ENCODE data around the gene DLEC1. TPM values are rescaled to one million over a fixed set of nuclear protein-coding genes. Genes with fewer than 3 reads are reported as not detected.

The DLEC1 gene
- total RNA-seq, 1 experiment from 2014 or later: 0.81 TPM

DNA sequence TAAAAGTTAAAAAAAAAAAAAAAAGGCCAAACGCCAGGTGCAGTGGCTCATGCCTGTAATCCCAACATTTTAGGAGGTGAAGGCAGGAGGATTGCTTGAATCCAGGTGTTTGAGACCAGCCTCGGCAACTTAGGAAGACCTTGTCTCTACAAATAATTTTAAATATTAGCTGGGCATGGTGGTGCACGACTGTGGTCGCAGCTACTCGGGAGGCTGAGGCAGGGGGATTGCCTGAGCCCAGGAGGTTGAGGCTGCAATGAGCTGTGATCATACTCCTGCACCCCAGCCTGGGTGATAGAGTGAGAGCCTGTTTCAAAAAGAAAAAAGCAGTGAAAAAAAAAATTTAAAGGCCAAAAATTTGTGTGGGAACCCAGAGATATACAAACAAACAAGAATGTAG lies 2.7 kb upstream of the DLEC1 start:
- ATAC-seq (no peak), DNase-seq (ENCODE audit: low spot score) (no peak)
- ChIA-PET CTCF (no interaction called here), POLR2A (no interaction called here)
- no peak overlapping the region for H3K27ac Mint-ChIP-seq
- no peak overlapping the region for H3K4me3 Mint-ChIP-seq
- peaks cover 54% of the 10 kb centered on the region for H3K27me3 Mint-ChIP-seq (ENCODE audit: low read depth)
- TF ChIP-seq GTF2I (CRISPR knock-in tag; conservative IDR thresholded peaks at IDR 0.05): no peak
- TF ChIP-seq NFYB (CRISPR knock-in tag; conservative IDR thresholded peaks at IDR 0.05; ENCODE audit: low read depth): no peak
- H3K4me1 Mint-ChIP-seq: peaks cover 18% of the 10 kb centered on the region
- H3K36me3 Mint-ChIP-seq: no peaks in the 10 kb centered on the region
- no peaks in the 10 kb centered on the region for H3K9me3 Mint-ChIP-seq

- DNase-seq (ENCODE audit: low spot score) (no peak), ATAC-seq (peak; percentile 49)
- no peak overlapping the region for H3K4me3 Mint-ChIP-seq
- H3K4me1 Mint-ChIP-seq: peaks cover 18% of the 10 kb centered on the region
- no peaks in the 10 kb centered on the region for H3K9me3 Mint-ChIP-seq
- POLR2A ChIA-PET: no interaction called here
- H3K27me3 Mint-ChIP-seq (ENCODE audit: low read depth): peaks cover 51% of the 10 kb centered on the region
- H3K27ac Mint-ChIP-seq: no peak overlapping the region
- TF ChIP-seq TEAD4 (CRISPR knock-in tag; IDR thresholded peaks at IDR 0.05) (no peak), ZNF232 (CRISPR knock-in tag; IDR thresholded peaks at IDR 0.05) (no peak), E2F5 (CRISPR knock-in tag; IDR thresholded peaks at IDR 0.05) (no peak), SMAD3 (CRISPR knock-in tag; IDR thresholded peaks at IDR 0.05; ENCODE audit: borderline replicate concordance) (no peak), ZNF121 (CRISPR knock-in tag; IDR thresholded peaks at IDR 0.05) (no peak), SP1 (CRISPR knock-in tag; conservative IDR thresholded peaks at IDR 0.05) (no peak), ZNF317 (CRISPR knock-in tag; IDR thresholded peaks at IDR 0.05; ENCODE audit: borderline replicate concordance, low read depth) (no peak), CBFB (CRISPR knock-in tag; IDR thresholded peaks at IDR 0.05; ENCODE audit: low read depth) (no peak), NR2C2 (CRISPR knock-in tag; IDR thresholded peaks at IDR 0.05) (no peak), FOXP1 (CRISPR knock-in tag; IDR thresholded peaks at IDR 0.05; ENCODE audit: borderline replicate concordance) (no peak), ZNF219 (CRISPR knock-in tag; IDR thresholded peaks at IDR 0.05; ENCODE audit: borderline replicate concordance) (no peak), GTF2I (CRISPR knock-in tag; conservative IDR thresholded peaks at IDR 0.05) (no peak), FOXP4 (CRISPR knock-in tag; IDR thresholded peaks at IDR 0.05) (no peak), AFF4 (CRISPR knock-in tag; IDR thresholded peaks at IDR 0.05; ENCODE audit: borderline replicate concordance) (no peak), OVOL2 (CRISPR knock-in tag; IDR thresholded peaks at IDR 0.05; ENCODE audit: borderline replicate concordance) (no peak)
- TF ChIP-seq, protein P1, sequence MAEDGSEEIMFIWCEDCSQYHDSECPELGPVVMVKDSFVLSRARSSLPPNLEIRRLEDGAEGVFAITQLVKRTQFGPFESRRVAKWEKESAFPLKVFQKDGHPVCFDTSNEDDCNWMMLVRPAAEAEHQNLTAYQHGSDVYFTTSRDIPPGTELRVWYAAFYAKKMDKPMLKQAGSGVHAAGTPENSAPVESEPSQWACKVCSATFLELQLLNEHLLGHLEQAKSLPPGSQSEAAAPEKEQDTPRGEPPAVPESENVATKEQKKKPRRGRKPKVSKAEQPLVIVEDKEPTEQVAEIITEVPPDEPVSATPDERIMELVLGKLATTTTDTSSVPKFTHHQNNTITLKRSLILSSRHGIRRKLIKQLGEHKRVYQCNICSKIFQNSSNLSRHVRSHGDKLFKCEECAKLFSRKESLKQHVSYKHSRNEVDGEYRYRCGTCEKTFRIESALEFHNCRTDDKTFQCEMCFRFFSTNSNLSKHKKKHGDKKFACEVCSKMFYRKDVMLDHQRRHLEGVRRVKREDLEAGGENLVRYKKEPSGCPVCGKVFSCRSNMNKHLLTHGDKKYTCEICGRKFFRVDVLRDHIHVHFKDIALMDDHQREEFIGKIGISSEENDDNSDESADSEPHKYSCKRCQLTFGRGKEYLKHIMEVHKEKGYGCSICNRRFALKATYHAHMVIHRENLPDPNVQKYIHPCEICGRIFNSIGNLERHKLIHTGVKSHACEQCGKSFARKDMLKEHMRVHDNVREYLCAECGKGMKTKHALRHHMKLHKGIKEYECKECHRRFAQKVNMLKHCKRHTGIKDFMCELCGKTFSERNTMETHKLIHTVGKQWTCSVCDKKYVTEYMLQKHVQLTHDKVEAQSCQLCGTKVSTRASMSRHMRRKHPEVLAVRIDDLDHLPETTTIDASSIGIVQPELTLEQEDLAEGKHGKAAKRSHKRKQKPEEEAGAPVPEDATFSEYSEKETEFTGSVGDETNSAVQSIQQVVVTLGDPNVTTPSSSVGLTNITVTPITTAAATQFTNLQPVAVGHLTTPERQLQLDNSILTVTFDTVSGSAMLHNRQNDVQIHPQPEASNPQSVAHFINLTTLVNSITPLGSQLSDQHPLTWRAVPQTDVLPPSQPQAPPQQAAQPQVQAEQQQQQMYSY (CRISPR knock-in tag; IDR thresholded peaks at IDR 0.05): no peak
- TF ChIP-seq, protein P2, sequence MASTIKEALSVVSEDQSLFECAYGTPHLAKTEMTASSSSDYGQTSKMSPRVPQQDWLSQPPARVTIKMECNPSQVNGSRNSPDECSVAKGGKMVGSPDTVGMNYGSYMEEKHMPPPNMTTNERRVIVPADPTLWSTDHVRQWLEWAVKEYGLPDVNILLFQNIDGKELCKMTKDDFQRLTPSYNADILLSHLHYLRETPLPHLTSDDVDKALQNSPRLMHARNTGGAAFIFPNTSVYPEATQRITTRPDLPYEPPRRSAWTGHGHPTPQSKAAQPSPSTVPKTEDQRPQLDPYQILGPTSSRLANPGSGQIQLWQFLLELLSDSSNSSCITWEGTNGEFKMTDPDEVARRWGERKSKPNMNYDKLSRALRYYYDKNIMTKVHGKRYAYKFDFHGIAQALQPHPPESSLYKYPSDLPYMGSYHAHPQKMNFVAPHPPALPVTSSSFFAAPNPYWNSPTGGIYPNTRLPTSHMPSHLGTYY (CRISPR knock-in tag; IDR thresholded peaks at IDR 0.05): no peak
- TF ChIP-seq, protein P3, sequence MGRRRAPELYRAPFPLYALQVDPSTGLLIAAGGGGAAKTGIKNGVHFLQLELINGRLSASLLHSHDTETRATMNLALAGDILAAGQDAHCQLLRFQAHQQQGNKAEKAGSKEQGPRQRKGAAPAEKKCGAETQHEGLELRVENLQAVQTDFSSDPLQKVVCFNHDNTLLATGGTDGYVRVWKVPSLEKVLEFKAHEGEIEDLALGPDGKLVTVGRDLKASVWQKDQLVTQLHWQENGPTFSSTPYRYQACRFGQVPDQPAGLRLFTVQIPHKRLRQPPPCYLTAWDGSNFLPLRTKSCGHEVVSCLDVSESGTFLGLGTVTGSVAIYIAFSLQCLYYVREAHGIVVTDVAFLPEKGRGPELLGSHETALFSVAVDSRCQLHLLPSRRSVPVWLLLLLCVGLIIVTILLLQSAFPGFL (CRISPR knock-in tag; IDR thresholded peaks at IDR 0.05; ENCODE audit: borderline replicate concordance): no peak
- CTCF ChIA-PET: interaction anchor here (0.9 kb wide), 1 partner anchor 40 kb away, joined by 3 read pairs; no protein-coding TSS in a partner anchor
- H3K36me3 Mint-ChIP-seq: no peaks in the 10 kb centered on the region
These were observed 2.1 kb upstream of the DLEC1 start for GRCh38 chr3:38036906-38037305.

Measured in WTC11 (cell line).